GM12872 (cell line): ENCODE data around the gene SLC26A1.

Experiments used
- CTCF ChIP-seq: IDR thresholded peaks from 3 replicates; pipeline ENCODE4 v1.5.1; 2011; ENCODE audit warnings: low read depth, mild to moderate bottlenecking, low read length, moderate library complexity; ENCODE audit not compliant: insufficient read depth

Gene SLC26A1

GRCh38 chr4:958696-959337 lies 34.4 kb downstream of the SLC26A1 start:
- no peak for TF ChIP-seq CTCF

GRCh38 chr4:958314-958665 lies 34.9 kb downstream of the SLC26A1 start:
- TF ChIP-seq CTCF, result no peak

GRCh38 chr4:957581-958313 lies 35.5 kb downstream of the SLC26A1 start:
- TF ChIP-seq CTCF, result no peak

GRCh38 chr4:957231-957580 lies 36.0 kb downstream of the SLC26A1 start:
- no peak for TF ChIP-seq CTCF

- TF ChIP-seq CTCF, result no peak
Measured at GRCh38 chr4:956531-957230, 36.5 kb downstream of the SLC26A1 start.

- no peak for TF ChIP-seq CTCF
Measured at GRCh38 chr4:955931-956381, 37.2 kb downstream of the SLC26A1 start.

GRCh38 chr4:955161-955921 lies 37.9 kb downstream of the SLC26A1 start:
- no peak for TF ChIP-seq CTCF
